SJSA1 (cell line): ENCODE measurements around the gene ZC2HC1C. TPM values are rescaled to one million over a fixed set of nuclear protein-coding genes. Genes with fewer than 3 reads are reported as not detected.
"Not testable (repeated sequence)": the region's sequence is repeated elsewhere in the genome, so short reads cannot be mapped to it uniquely, and the experiment has no call there.

Experiments
- DNase-seq, 2 experiments: peaks; one replicate each; pipeline ENCODE4 v3.0.0-alpha.2; 2015 to 2020; ENCODE audit warnings: low spot score in 2 of 2, low read depth in 1 of 2
- H3K27ac ChIP-seq: fragments of 250-450 bp; sonication (Bioruptor Pico); 2 replicates; pipeline ENCODE4 v1.5.1; 2020; ENCODE audit warnings: mild to moderate bottlenecking, moderate library complexity
- H3K27me3 ChIP-seq: fragments of 250-450 bp; sonication (Bioruptor Pico); replicated peaks from 2 replicates; pipeline ENCODE4 v1.5.1; 2020; ENCODE audit warnings: mild to moderate bottlenecking, moderate library complexity
- H3K36me3 ChIP-seq: fragments of 250-450 bp; sonication (Bioruptor Pico); 2 replicates; pipeline ENCODE4 v1.5.1; 2020; ENCODE audit warnings: mild to moderate bottlenecking
- H3K4me1 ChIP-seq: fragments of 250-450 bp; sonication (Bioruptor Pico); replicated peaks from 2 replicates; pipeline ENCODE4 v1.6.1; 2021; ENCODE audit warnings: mild to moderate bottlenecking
- H3K4me3 ChIP-seq: fragments of 250-450 bp; sonication (Bioruptor Pico); 2 replicates; pipeline ENCODE4 v1.5.1; 2020; ENCODE audit warnings: mild to moderate bottlenecking
- H3K9me3 ChIP-seq: fragments of 250-450 bp; sonication (Bioruptor Pico); replicated peaks from 2 replicates; pipeline ENCODE4 v1.5.1; 2020; ENCODE audit warnings: mild to moderate bottlenecking
- total RNA-seq: library from RNA; depleted of rRNA; stranded (reverse); fragments of >200 nt; shearing (Covaris generic); gene quantifications from 2 replicates; pipeline ENCODE4 v1.2.3, GENCODE V29; 2014

ZC2HC1C gene
- total RNA-seq, 1 experiment from 2014 or later: 0.34 TPM

DNA sequence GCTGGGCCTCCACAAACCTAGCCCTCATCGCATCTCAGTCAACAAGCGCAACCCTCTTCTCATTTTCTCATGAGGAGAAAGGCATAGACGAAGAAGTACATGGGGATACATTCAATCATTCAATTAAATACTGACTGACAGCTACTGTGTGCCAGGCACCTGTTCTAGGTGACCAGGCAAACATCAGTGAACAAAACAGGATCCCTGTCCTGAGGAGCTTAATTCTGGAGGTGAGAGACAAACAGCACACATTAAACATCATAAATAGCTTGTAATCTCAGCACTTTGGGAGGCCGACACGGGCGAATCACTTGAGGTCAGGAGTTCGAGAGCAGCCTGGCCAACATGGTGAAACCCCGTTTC lies 5.3 kb upstream of the ZC2HC1C start:
- H3K27ac ChIP-seq: no peak overlapping the region
- H3K4me1 ChIP-seq: peaks cover 31% of the 10 kb centered on the region
- peak overlapping the region; percentile 67 for H3K4me3 ChIP-seq
- H3K9me3 ChIP-seq: no peaks in the 10 kb centered on the region
- peaks cover 29% of the 10 kb centered on the region for H3K36me3 ChIP-seq
- H3K27me3 ChIP-seq: no peaks in the 10 kb centered on the region
- no peak for DNase-seq

- H3K9me3 ChIP-seq: no peaks in the 10 kb centered on the region
- H3K36me3 ChIP-seq: peaks cover 13% of the 10 kb centered on the region
- no peak overlapping the region for H3K27ac ChIP-seq
- H3K4me1 ChIP-seq: peaks cover 21% of the 10 kb centered on the region
- H3K4me3 ChIP-seq: no peak overlapping the region
- DNase-seq: no peak
- H3K27me3 ChIP-seq: no peaks in the 10 kb centered on the region
Measured at GRCh38 chr14:75066691-75067090, 2.8 kb upstream of the ZC2HC1C start.

DNA sequence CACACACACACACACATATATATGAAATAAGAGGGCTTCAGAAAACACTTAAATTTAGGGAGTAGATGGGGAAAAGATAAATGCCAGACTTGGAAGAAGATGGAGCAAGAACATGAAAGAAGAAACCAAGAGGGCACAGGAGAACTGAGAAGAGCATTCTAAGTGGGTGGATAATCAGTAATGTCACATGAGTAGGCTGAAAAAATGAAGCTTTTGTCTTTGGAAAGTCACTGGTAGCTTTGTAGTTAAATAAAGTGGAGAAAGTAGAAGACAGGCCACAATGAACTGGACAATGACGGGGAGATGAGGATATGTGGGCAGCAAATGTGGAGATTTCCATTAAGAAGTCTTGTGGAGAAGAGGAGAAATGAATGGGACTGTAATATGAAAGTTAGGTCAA lies 2.2 kb upstream of the ZC2HC1C start:
- H3K27ac ChIP-seq: no peak overlapping the region
- H3K4me3 ChIP-seq: no peak overlapping the region
- peaks cover 21% of the 10 kb centered on the region for H3K4me1 ChIP-seq
- H3K27me3 ChIP-seq: no peaks in the 10 kb centered on the region
- no peaks in the 10 kb centered on the region for H3K9me3 ChIP-seq
- no peak for DNase-seq
- H3K36me3 ChIP-seq: peaks cover 12% of the 10 kb centered on the region

GRCh38 chr14:75067765-75068164 lies 1.7 kb upstream of the ZC2HC1C start:
- Histone ChIP-seq H3K4me1 (peaks cover 19% of the 10 kb centered on the region), H3K36me3 (peaks cover 10% of the 10 kb centered on the region)
- not testable (repeated sequence) for DNase-seq, H3K27me3 ChIP-seq, H3K27ac ChIP-seq, H3K4me3 ChIP-seq, H3K9me3 ChIP-seq

DNA sequence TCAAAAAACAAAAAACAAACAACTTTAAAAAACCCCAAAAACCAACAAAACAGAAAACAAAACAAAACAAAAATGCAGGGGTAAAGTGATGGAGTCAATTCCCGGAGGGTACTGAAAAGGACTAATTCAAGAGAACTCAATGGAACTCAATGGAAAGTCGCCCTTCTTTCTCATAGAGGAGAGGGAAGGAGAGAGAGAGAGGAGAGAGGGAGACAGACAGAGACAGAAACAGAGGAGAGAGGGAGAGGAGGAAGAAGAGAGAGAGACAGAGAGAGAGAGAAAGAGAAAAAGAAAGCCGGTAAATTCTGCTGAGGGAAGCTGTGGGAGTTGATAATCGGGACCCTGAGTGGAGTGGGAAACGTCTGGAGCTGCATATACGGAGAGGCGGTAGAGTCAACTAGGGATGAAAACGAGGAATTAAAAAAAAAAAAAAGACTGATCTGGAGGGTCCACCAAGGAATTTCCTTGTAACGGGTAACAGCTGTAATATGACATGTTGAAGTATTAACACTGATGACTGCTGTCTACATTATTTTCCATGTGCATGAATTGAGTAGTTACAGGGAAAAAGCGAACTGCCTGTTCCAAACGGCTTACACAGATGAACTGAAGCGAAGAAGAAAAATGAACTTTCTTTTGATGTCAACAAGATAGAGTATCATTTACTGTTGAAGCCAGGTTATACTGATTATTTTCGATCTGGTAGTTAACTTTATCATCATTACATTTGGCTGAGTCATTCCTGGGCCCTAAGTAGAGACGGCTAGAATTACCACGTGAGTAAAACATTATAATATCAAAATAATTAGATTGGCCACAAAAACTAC lies 934 bp upstream of the ZC2HC1C start:
- H3K9me3 ChIP-seq: no peaks in the 10 kb centered on the region
- peaks cover 3% of the 10 kb centered on the region; the same call in 1 of the 2 replicates for H3K36me3 ChIP-seq
- H3K4me3 ChIP-seq: peak overlapping the region; percentile 55
- no peaks in the 10 kb centered on the region for H3K27me3 ChIP-seq
- peak overlapping the region; percentile 74 for H3K27ac ChIP-seq
- no peak for DNase-seq
- peaks cover 13% of the 10 kb centered on the region; the same call in 1 of the 2 replicates for H3K4me1 ChIP-seq

DNA sequence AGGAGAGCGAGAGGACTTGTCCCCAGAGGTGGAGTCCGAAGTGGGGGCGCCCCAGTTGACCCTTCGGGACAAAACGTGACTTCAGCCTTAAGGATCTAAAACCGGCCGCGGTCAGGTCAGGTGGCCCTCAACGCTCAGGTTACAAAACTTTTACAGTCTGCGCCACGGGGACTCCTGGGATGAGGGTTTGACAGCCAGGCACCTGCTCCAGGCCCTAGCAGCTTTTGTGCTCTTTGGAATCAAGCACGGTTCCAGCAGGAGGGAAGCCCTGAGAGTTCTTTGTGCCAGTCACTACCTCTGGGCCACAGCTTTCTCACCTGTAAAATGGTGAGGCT lies 337 bp downstream of the ZC2HC1C start:
- Histone ChIP-seq H3K36me3 (no peaks in the 10 kb centered on the region), H3K9me3 (no peaks in the 10 kb centered on the region), H3K4me1 (peaks cover 10% of the 10 kb centered on the region; the same call in 1 of the 2 replicates), H3K27ac (peak overlapping the region; percentile 74), H3K4me3 (peak overlapping the region; percentile 55), H3K27me3 (no peaks in the 10 kb centered on the region)
- DNase-seq: no peak

DNA sequence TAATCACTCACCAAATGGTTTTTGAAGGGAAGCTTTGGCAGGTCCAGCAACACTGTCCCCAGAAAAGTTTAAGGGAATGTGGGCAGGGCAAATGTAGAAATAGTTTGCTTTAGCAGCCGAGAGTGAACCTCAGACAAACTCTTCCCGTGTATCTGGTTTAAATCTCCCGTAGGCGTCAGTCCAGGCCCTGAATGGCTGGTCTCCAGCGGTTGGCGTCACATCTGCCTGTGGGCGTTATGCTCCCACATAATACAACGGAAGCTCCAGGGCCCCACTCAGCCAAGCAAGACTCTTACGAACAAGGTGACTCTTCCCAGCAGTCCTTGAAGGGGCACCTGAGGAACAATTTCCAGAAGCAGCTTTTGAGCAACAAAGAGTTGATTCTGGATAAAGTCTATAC lies 942 bp downstream of the ZC2HC1C start:
- no peaks in the 10 kb centered on the region for H3K27me3 ChIP-seq
- H3K4me1 ChIP-seq: peaks cover 10% of the 10 kb centered on the region; the same call in 1 of the 2 replicates
- no peak for DNase-seq
- H3K9me3 ChIP-seq: no peaks in the 10 kb centered on the region
- no peak overlapping the region for H3K27ac ChIP-seq
- H3K36me3 ChIP-seq: no peaks in the 10 kb centered on the region
- no peak overlapping the region for H3K4me3 ChIP-seq

- no peak for DNase-seq
- Histone ChIP-seq H3K27me3 (no peaks in the 10 kb centered on the region), H3K4me3 (no peak overlapping the region), H3K4me1 (no peaks in the 10 kb centered on the region), H3K9me3 (no peaks in the 10 kb centered on the region), H3K27ac (no peak overlapping the region), H3K36me3 (peaks cover 9% of the 10 kb centered on the region)
Measured at GRCh38 chr14:75077794-75078193, 8.4 kb downstream of the ZC2HC1C start.

DNA sequence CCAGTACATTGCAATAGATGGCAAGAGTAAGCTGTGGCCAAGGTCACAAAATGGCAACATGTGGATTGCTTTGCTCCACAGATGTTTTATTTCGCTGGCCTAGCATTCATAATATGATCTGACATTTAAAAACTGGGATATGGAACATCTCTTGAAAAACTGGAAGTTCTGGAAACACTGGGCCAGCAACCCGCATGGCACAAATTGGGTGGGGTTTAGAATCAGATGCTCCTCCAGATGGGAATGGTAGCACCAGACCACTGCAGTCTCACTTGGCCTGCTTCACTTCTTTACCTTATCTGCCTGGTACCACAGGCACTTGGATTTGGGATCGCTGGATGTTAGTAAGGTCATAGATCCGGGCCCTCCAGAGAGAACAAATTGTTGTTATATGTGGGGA lies 10.1 kb downstream of the ZC2HC1C start:
- no peak overlapping the region for H3K4me3 ChIP-seq
- no peaks in the 10 kb centered on the region for H3K9me3 ChIP-seq
- DNase-seq: no peak
- no peak overlapping the region for H3K27ac ChIP-seq
- peaks cover 24% of the 10 kb centered on the region for H3K36me3 ChIP-seq
- no peaks in the 10 kb centered on the region for H3K4me1 ChIP-seq
- H3K27me3 ChIP-seq: no peaks in the 10 kb centered on the region

DNA sequence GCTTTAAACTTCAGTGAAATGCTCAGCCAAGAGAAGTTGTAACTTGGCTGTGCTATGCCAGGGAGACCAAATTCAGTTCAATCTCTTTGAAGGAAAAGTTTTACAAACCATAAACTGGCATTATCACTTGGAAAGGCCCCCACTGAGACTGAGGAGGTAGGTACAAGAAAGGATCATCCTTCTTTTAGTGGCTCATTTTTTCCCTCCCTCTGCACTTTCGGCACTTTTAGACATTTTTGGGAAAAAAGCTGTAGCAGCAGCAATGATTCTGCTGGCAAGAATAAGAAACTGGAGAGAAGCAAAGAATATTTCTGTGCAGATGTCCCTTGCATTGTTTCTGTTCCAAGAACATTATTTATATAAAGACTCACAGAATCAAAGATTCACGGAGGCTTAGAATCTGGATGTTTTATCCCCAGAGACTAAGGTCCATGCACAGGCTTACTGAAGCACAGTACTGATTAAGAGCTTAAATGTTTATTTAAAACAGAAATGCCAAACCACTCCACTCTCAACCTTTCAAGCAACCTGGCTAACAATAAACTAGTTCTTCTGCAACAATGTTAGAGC lies 12.3 kb downstream of the ZC2HC1C start:
- no peak for DNase-seq
- H3K4me3 ChIP-seq: no peak overlapping the region
- no peaks in the 10 kb centered on the region for H3K9me3 ChIP-seq
- H3K27ac ChIP-seq: no peak overlapping the region
- H3K27me3 ChIP-seq: no peaks in the 10 kb centered on the region
- no peaks in the 10 kb centered on the region for H3K4me1 ChIP-seq
- peaks cover 43% of the 10 kb centered on the region for H3K36me3 ChIP-seq

DNA sequence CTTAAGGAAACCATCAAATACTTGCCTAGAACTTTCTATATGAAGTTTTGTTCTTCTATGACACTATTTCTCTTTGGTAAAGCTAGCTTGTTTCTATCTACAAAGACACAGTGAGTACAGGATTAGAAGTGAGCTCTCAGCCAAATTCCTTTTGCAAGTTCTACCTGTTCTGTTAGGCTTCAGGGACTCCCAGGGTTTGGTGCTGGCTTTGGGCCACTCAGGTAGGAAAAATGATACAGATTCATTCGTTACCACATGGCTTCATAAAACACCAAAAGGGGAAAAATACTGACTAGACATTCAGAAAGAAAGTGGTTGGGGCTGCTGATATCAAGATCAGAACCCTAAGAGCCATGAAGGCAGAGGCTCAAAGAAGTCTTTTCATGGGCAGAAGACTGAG lies 13.8 kb downstream of the ZC2HC1C start:
- no peak for DNase-seq
- no peaks in the 10 kb centered on the region for H3K27me3 ChIP-seq
- no peaks in the 10 kb centered on the region for H3K9me3 ChIP-seq
- no peak overlapping the region for H3K27ac ChIP-seq
- peaks cover 58% of the 10 kb centered on the region for H3K36me3 ChIP-seq
- no peak overlapping the region for H3K4me3 ChIP-seq
- no peaks in the 10 kb centered on the region for H3K4me1 ChIP-seq

DNA sequence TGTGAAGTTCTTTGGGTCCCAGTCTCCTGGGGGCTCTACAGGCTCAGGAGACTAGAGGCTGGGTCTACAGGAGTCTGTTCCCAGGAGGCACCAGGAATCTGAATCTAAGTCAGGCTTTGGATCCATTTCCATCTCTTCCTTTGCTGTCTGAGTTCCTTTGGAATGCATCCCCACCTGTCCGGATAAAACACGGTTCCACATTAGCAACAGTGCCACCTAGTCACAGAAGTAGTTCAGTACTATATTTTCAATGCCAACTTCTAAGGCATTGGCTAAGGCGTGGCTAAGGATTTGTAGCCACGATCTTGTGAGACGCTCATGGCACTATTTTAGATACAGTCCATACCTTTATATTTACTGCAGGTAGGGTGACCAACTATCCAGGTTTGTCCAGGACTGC lies 15.1 kb downstream of the ZC2HC1C start:
- DNase-seq: no peak
- Histone ChIP-seq H3K27ac (no peak overlapping the region), H3K9me3 (no peaks in the 10 kb centered on the region), H3K27me3 (no peaks in the 10 kb centered on the region), H3K4me3 (no peak overlapping the region), H3K36me3 (peaks cover 61% of the 10 kb centered on the region), H3K4me1 (no peaks in the 10 kb centered on the region)

- peaks cover 50% of the 10 kb centered on the region for H3K36me3 ChIP-seq
- no peak for DNase-seq
- H3K27ac ChIP-seq: no peak overlapping the region
- no peaks in the 10 kb centered on the region for H3K4me1 ChIP-seq
- no peaks in the 10 kb centered on the region for H3K9me3 ChIP-seq
- H3K27me3 ChIP-seq: no peaks in the 10 kb centered on the region
- H3K4me3 ChIP-seq: no peak overlapping the region
Measured at GRCh38 chr14:75088153-75088552, 18.7 kb downstream of the ZC2HC1C start.

DNA sequence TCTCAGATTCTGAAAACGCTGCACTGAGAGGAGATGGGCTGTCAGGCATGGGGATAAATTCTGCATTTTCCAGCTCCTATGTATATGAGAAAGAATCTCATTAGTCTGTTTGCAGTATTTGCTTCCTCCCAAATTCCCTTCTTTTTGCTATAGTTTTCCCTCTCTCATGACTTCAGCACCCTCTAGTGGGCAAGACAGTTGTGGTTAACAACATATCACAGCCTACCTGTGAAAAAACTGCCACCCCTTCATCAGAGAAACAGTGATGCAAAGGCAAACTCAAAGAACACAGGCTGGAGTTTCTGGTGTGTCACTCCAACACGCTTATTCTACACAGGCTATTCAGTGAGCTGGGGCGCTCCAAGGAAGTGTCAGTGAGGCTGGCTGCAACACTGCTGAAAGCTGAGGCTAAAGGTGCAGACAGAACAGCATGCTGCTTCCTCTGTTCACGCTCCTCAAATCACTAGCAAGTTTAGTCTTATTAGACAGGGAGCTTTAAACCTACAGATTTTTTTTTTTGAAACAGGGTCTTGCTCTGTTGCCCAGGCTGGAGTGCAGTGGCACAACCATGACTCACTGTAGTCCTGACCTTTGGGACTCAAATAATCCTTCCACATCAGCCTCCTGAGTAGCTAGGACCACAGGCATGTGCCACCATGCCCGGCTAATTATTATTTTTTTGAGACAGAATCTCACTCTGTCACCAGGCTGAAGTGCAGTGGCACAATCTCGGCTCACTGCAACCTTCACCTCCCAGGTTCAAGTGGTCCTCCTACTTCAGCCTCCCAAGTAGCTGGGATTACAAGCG lies 19.3 kb downstream of the ZC2HC1C start:
- Histone ChIP-seq H3K9me3 (no peaks in the 10 kb centered on the region), H3K4me1 (no peaks in the 10 kb centered on the region), H3K4me3 (no peak overlapping the region), H3K27me3 (no peaks in the 10 kb centered on the region), H3K27ac (no peak overlapping the region), H3K36me3 (peaks cover 46% of the 10 kb centered on the region)
- DNase-seq: peak; percentile 42 to 56
